HG03520 (cell line): ENCODE results near the gene TAPT1.

ENCODE experiments used
- ATAC-seq: cut with Tn5 transposase; IDR thresholded peaks from one replicate; pipeline ENCODE4 v1.9.1; 2021; ENCODE audit warnings: mild to moderate bottlenecking, moderate library complexity; ENCODE audit not compliant: unreplicated experiment

TAPT1 gene

DNA sequence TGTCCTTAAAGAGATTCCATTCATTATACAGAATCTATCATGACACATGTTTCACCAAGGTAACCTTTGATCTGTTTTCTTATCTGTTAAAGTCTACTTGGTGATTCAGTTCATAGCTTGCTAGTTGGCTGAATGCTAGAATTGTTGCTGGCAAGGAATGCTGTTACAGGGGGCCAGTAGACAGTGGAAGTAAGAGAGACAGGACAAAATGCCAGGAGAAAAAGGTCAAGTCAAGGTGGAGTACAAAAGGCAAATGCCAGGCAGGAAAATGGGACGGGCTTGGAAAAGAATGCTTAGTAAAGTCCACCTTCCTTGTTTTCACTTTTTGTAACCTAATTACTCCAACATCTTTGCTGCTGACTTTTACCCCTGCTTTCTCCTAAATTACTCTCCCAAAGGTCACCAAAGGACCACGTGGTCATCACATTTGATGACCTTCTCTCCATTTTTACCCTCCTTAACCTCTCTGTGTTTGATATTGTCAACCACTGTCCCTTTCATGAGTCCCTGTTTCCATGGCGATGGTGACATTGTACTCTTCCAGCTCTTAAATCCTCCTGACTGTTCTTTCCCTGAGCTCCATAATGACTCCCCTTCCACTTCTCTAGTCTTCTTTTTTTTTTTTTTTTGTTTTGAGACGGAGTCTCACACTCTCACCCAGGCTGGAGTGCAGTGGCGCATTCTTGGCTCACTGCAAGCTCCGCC lies 24.5 kb upstream of the TAPT1 start:
- no peak for ATAC-seq

DNA sequence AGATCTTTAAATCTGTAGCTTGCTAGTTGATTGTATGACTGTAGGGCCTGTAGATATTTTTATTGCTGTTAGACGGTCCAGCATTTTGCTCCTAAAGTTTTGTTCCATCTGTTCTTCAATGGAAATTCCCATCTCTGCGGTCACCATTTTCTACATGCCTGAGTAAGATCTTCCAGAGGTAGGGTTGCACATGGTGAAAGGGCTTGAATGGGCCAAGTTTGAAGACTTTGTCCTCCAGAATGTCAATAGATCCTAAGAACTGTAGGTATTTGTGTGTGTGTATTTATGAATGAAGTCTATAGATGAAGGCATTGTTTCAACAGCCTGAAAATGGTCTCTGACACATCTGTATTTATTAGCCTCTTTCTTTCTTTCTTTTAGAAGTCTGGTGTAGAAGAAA lies 22.3 kb upstream of the TAPT1 start:
- ATAC-seq: no peak

DNA sequence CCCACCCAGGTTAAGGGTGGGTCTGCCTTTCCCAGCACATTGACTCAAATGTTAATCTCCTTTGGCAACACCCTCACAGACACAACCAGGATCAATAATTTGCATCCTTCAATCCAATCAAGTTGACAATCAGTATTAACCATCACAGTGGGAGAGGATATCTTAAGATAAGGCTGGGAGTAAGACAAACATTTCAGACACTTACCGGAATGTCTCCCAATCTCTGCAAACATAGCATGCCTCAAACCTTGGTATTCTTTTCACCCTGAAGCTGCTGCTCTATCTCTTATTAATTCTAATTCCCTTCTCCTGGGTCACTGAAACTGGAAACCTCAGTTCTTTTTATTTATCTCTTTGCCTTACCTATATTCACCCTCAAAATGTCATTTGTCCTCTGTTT lies 19.0 kb upstream of the TAPT1 start:
- ATAC-seq: no peak

DNA sequence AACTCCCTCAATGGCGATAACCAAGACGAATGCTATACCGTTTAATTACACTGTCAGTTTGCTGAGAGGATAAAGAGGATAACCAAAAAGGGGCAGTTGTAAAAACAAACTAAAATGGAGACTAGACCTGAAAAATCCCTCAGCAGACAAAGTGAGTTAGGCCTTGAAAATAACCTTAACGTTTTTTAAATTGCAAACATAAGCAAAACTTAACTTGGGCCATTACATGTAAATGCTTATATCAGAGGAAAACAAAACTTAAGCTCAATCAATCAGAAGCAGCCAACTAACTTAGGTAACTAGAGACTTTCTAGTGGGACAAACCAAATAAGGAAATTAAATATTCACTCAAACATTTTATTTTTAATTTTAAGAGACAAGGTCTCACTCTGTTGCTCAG lies 17.0 kb upstream of the TAPT1 start:
- ATAC-seq: no peak

DNA sequence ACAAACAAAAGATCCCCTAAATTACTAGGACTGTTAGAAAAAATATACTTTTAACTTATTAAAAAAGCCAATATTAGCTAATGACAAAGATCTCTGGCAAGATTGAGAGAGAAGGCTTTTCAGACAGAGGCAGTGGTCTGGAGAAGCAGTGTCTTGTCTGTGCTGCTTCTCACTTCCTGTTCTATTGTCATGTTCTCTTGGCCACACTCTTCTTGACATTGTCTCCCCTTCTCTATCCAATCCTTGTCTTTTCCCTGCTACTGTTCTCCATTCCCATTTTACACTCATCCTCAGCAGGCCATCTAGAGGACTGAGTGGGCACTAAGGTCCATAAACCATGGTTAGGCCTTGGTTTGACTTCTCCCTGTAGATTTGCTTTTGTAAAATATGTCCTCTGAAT lies 14.0 kb upstream of the TAPT1 start:
- ATAC-seq: no peak

DNA sequence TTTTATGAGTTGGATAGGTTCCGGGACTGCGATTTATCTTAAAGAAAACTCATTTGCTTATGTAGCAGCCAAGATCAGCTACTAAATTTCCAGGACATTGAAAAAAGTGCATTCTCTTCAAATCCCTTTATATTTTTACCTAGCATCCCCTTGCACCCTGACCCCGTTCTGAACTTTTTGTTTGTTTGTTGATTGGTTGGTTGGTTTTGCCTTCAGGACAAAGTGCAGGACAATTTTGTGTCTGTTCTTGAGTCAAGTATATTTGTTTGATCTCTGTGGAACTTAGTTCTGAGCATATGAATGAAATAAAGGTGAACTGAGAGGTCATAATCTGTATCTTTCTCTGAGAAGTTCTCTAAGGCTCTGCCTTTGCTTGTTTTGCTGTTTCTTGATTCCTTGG lies 12.8 kb upstream of the TAPT1 start:
- no peak for ATAC-seq

DNA sequence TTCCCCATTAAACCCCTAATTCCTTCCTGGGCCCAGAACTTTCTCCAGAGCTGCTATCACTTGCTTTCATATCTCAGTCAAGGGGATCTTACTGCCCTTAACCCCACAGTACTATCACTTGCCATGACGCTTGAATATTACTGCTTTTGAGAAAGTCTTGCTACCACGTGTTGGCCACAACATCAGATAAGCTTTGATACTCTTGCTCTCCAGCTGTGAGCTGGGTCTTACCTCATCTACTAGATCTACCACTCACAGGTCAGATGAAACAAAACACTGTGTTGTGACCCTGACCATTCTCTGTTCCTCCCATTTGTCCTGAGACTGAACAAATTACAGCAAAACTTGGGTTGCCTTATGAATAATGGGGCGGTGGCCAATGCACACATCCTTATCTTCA lies 12.1 kb upstream of the TAPT1 start:
- ATAC-seq: no peak

DNA sequence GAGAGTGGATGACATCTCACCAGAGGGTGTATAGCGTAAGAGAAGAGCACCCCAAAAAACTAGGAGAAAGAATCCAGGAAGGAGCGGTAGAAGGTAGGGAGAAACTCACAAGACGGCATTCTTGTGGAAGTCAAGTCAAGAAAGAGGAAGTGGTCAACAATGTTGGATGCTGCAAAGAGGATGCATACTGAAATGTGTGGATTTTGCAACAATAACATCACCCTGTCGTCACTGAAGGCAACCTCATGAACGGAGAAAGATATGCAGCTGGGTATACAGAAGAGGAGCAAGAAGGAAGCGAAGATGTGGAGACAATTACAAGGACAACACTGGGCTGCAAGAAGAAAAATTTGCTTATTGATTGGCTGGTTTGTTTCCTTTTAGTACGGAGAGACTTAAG lies 11.4 kb upstream of the TAPT1 start:
- ATAC-seq: no peak

DNA sequence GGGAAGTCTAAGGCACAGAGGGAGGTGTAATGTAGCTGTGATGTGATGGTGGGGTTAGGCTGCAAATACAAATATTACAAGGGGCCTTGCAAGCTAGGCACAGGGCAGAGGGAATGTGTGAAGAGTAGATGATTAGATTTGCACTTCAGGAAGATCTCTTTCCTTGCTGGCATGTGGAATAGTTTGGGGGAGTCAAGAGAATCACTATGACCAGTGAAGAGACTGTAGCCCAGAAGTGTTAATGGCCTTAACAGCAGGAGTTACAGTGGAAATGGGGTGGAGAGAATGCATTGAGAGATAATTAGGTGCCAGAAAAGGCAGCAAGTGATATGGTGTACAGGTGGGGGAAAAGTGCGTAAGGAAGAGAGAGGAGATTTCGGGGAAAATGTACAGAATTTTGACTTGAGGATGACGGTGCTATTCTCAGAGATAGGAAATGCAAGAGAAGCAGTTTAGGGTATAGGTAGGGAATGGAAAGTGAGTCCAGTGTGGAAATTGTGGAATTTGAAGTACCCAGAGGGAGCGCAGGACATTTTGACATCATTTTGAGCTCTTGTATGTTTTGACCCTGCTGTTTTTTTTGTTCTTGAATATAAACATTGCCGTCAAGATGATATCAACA lies 10.2 kb upstream of the TAPT1 start:
- no peak for ATAC-seq

DNA sequence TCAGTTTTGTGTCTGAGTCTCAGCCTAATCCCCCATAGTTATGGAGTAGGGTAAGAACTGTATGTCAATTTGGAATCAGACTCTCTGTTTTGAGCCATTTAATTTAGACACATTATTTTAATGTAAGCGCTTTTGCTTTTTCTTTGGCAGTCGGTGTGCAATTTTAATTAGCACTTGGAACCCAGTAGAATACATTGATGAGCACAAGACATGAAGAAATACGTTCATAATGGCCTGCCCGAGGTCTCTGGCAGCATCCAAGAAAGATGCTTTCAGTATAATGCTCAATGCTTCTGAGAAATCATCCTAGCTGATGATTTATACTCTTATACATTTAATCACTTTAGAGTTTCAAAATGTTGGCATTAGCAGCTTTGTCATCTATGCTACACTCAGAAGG lies 8.9 kb upstream of the TAPT1 start:
- ATAC-seq: no peak

DNA sequence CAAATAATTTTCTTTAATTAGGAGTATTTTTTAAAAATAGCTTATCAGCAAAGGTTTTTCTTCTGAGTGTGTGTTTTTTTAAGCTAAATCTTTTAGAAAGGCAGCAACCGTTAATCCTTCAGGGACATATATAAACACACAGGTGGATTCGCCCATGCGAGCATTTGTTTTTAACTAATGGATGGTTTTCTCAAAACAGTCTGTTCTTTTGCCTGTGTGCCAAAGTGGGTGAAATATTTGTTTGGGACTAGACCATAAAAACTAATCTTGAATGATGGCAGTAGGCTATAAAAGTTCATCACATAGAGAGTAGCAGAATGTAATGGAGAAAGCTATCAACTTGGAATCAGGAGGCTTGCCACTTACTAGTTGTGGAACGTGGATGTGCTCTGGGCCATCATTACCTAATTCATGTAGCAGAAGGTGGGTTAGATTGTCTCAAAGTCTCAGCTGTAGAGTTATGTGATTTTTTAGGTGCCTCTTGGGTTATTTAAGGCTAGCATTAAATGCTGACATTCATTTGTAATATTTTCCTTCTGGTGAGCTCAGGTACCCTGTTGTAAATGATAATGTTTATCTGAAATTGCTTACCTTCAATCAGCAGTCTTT lies 7.4 kb upstream of the TAPT1 start:
- ATAC-seq: no peak

DNA sequence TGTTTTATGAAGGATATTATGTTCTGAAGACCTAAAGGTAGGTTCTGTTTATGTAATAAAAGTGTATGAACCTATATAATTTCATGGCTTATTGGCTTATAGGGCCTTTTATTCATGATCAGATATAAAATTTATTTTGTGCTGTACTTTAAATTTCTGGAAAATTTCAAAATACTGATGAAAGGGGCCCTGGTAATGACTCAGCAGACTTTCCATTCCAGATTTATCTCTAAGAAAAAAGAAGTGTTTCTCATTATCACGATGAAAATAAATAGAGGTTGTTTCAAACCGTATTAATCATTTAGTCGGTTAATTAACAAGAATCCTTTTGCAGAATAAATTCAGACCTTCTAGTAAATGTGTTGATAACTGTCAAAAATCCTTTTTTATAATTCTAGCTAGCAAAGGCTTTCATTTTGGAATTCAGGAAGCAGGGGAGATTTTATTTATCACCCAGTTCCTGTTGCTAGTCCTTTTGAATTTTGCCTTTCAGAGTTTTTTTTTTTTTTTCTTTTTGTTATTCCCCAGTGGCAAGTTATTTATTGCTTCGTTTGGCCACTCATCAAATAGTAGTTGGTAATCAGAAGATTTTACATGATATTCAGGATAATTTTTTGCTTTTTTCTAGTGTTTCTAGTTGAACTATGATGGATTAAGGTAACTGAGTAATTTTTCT lies 5.4 kb upstream of the TAPT1 start:
- no peak for ATAC-seq

DNA sequence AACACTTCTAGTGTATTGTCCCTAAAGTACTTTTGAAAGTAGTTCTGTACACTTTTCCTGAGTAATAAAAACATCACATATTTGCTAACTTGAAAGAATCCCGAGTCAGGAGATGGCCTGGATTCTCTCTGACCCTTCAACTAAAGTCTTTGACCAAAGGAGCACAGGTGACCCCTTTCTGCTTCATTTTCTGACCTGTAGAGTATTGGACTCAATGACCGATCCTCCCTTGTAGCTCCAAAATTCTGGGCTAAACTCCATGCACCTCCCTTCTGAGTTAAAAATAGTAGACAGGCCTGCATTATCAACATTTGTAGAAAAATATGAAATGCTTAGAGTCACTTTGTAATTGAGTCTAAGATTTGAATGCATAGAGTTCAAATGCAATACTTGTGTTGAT lies 4.0 kb upstream of the TAPT1 start:
- no peak for ATAC-seq

DNA sequence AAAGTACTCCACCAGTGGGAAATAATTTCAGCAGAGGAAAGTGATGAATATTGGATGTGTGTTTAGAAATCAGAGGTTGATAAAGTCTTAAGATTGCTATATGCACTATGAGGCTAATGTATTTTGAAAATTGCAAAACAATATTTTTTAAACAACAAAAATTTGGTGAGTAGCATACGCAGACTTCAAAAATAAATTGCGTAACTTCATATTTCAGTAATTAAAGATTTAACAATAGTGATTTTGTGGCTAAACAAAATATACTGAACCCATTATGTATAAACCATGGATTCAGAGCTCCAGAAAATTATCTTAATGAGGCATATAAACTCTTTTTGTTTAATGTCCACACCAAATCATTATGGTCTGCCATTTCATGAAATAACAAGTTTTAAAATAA lies 3.3 kb upstream of the TAPT1 start:
- ATAC-seq: no peak

DNA sequence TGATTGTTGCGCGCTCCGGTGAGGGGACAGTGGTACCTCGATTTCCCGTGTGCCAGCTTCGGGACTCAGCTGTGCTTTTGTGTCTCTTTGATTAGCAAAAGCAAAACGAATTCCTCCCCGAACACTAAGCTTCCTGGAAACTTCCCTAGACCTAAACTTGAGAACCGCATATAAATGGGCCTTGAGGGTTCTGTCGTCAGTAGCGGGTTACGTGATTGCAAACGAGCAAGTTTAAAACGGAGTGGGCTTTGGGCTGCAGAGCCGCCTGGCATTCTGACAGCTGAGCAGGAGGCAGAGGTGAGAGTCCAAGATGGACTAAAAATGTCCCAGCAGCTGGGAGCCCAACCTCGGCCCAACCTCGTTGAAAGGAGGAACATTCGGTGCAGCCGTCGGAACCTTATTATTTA lies 1.2 kb upstream of the TAPT1 start:
- peak; percentile 5 for ATAC-seq

DNA sequence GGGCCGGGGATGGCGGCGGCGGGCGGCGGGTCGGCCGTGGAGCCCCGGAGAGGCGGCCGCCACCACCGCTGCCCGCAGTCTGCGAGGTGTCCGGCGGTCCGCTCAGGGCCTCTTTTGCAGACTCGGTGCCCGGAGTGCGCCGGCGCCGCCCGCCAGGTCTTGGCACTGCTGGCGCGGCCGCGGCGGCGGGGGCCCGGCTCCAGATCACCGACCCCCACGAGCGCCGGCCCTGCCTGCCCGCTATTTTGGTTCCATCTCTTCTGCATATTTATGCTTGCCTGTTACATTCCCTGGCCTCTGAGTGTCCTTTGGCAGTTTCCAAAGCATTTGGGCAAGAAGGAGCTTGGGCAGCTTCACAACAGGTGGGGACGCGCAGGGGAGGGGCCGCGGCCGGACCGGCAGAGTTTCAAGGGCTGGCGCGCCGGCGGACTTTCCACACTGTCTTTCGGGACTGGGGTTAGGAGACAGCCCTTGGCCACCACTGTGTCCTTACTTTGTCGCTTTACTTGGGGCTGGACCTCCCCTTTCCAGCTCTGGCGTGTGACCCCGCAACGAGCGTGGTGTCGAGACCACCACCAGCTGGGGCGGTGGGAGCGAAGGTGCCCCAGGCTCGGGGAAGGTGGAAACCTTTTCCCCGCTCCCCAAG lies 668 bp upstream of the TAPT1 start:
- peak; percentile 39 for ATAC-seq

DNA sequence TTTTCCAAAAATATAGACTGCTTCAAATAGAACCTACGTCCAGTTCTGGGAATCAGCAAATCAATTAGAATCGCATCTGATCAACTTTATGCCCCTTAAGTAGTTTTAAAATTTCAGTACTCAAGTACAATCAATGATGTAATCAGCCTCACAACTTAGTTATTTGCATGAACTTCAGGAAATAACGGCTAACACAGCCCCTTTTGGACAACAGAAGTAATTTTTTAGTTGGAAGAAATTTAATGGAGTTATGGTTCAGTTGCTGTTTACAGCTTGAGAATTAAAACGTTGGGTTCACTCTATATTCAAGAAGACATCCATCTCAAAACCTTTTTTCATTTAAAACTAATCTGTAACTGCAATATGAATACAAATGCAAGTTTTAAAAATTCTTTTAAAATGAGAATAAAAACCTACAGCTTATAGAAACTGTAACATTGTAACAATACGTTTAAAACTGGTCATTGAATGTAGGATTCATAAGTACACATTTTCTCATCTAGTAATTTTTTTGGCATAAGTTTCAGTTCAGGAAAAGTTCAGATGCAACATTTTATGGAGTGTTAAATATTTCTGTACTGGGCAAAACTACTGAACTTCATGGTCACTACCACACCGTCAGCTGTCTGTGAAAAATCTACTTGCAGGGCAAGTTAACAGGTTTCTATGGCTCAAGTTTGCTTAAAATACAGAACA lies 956 bp downstream of the TAPT1 start:
- no peak for ATAC-seq

DNA sequence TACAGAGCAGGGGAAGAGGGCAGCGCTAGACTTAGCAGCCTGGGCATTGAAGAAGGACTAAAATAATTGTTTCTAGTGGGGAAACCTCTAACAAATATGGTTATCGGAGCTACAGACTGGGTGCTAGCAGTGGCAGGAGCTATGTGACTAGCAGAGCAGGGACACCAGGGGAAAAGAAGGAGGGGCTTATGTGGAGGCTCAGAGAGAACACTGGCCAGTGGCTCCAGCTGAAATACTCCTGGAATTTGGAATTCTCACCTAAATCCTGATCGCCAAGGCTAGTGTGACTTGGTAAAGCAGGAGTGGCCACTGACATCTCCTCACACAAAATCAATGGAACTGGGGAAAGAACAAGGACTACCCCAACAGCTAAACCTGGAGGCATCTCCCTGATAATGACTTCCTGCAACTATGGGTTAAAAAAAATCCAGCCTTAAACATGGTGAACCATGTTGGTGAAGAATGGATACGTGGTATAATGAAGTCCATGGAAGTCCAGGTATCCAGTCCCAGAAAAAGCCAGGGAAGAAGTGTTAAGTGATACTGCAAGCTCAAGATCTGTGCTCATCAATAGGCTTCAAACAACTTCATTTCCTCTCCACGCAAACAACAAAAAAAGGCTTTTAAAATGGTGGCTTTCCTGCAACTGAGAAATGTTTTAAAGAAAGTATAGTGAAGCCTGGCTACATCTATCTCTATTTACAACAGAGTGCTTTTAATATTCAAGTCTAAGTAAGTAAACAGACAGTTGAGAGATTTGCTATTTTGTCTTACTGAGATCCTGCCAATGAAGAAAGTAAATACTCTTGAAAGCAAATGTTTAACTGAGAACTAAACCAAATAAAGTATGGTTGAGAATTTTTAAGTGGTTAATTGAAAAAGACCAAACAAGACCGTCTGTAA lies 1.8 kb downstream of the TAPT1 start:
- no peak for ATAC-seq

DNA sequence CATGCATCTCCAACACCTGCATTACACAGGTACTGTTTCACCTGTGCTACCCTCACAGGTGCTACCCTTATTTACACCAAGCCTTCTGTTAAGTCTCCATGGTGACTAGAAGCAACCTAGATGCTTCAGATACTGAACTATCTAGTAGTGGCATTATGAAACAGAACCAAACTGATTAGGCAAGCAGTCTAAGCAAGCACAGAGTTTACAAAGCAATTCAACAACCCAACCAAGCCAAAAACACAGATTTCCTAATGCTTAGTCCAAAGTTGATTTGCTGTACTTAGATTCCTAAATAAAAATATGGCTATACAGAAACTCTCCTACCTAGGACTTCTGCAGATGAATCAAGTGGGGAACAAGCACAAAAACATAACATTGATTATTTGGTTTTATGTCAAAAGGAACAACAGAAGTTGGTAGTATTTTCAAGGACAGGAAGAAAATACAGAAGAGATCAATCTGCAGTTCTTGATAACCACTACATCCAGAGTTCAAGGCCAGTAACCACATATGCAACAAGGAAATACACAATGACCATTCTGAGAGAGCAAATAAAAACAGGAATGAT lies 3.2 kb downstream of the TAPT1 start:
- ATAC-seq: no peak

DNA sequence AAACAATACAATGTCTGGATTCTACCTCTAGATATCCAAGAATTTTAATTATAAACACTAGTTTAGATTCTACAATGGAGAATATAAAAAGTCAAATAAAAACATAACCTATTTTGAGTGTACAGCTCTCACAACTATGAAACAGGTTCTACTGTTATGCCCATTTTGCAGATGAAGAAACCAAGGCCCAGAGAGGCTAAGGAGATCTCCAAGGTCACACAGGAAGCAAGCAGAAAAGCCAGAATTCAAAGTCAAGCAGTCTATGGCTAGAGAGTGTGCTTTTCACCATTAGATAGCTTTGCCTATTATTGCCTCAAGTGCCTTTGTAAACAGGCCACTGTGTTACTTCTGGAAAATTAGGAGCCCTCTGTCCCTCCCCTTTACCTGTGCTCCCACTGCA lies 7.3 kb downstream of the TAPT1 start:
- ATAC-seq: no peak
